Coronary artery (tissue), 2 donors: ENCODE data around the gene GAMT.

Experiments
- DNase-seq: peaks from one replicate; pipeline ENCODE4 v3.0.0-alpha.2; 2017; ENCODE audit warnings: low spot score
- H3K27ac ChIP-seq, 2 donors: fragments of 200-600 bp; sonication (generic); one replicate each; pipeline ENCODE4 v1.5.1; 2016 to 2019
- H3K4me3 ChIP-seq: fragments of 200-600 bp; sonication (generic); 2 replicates; pipeline ENCODE4 v1.5.1; 2016; ENCODE audit warnings: mild to moderate bottlenecking, moderate library complexity
- CTCF ChIP-seq: fragments of 200-600 bp; sonication (generic); IDR thresholded peaks from one replicate; pipeline ENCODE4 v1.5.1; 2019; ENCODE audit warnings: antibody characterized with exemption

Gene GAMT

GRCh38 chr19:1399079-1399478 lies 2.3 kb downstream of the GAMT start:
- DNase-seq = no peak
- no peak overlapping the region for H3K27ac ChIP-seq
- TF ChIP-seq CTCF = no peak
- H3K4me3 ChIP-seq = no peak overlapping the region

- no peak for TF ChIP-seq CTCF
- H3K27ac ChIP-seq = no peak overlapping the region
- H3K4me3 ChIP-seq = no peak overlapping the region
- no peak for DNase-seq
Observed at GRCh38 chr19:1397838-1398237, 3.5 kb downstream of the GAMT start.

- no peak for TF ChIP-seq CTCF
- Histone ChIP-seq H3K4me3 (no peak overlapping the region), H3K27ac (no peak overlapping the region)
- DNase-seq = no peak
Observed at GRCh38 chr19:1396768-1397679, 4.3 kb downstream of the GAMT start.

GRCh38 chr19:1396019-1396767 lies 5.1 kb downstream of the GAMT start:
- no peak for DNase-seq
- Histone ChIP-seq H3K27ac (no peak overlapping the region), H3K4me3 (no peak overlapping the region)
- TF ChIP-seq CTCF = no peak

GRCh38 chr19:1395194-1396018 lies 5.9 kb downstream of the GAMT start:
- no peak for DNase-seq
- no peak overlapping the region for H3K27ac ChIP-seq
- TF ChIP-seq CTCF = no peak
- H3K4me3 ChIP-seq = no peak overlapping the region

- Histone ChIP-seq H3K27ac (no peak overlapping the region), H3K4me3 (no peak overlapping the region)
- DNase-seq = no peak
- no peak for TF ChIP-seq CTCF
Observed at GRCh38 chr19:1394252-1395193, 6.8 kb downstream of the GAMT start.
